HCT116 (cell line): Measurements from ENCODE around the gene RAD51AP2. TPM values are rescaled to one million over a fixed set of nuclear protein-coding genes. Genes with fewer than 3 reads are reported as not detected.

Source experiments
- ATAC-seq: fragments of 200-7000 bp; cut with Tn5 transposase; 2 replicates; pipeline ENCODE4 v1.9.1; 2020; ENCODE audit warnings: mild to moderate bottlenecking, moderate library complexity
- BruUV-seq: library from RNA; stranded (reverse); fragments of 400-500 nt; replicated peaks from 2 replicates; lab custom pipeline; 2021; lab: Mats Ljungman, UMichigan
- CTCF ChIA-PET: fragments of 300-600 bp; sonication (Branson Sonifier 250); formaldehyde crosslinking; loops from one replicate; lab custom pipeline; 2021; ENCODE audit warnings: antibody characterized with exemption; lab: Charles Lee
- POLR2A ChIA-PET: fragments of 300-600, 350-600 bp; sonication (Branson Sonifier 250); formaldehyde crosslinking; loops from one replicate; lab custom pipeline; 2021; ENCODE audit warnings: antibody characterized with exemption; lab: Charles Lee
- RAD21 ChIA-PET, 2 experiments: fragments of 300-600 bp; sonication (Branson Sonifier 250); formaldehyde crosslinking; loops; one replicate each; lab custom pipeline; 2023; ENCODE audit warnings: low total read pairs in 2 of 2; ENCODE audit not compliant: uncharacterized antibody in 2 of 2, unreplicated experiment in 2 of 2, low non-redundant PET in 1 of 2; lab: Charles Lee
- DNase-seq: peaks from one replicate; pipeline ENCODE4 v3.0.0-alpha.2; 2010; ENCODE audit warnings: low read depth, low spot score
- H2AFZ ChIP-seq: fragments of 200-600 bp; shearing (Covaris generic), sonication (generic); 2 replicates; pipeline ENCODE4 v1.6.1; 2017; ENCODE audit warnings: low read depth, mixed run types, mixed read lengths, antibody characterized with exemption, low read length; ENCODE audit not compliant: poor library complexity, severe bottlenecking
- H3K27ac ChIP-seq: 2 replicates; pipeline ENCODE4 v1.5.1; 2012; ENCODE audit warnings: low read depth, low read length
- H3K27me3 ChIP-seq: fragments of 200-600 bp; sonication (generic); 2 replicates; pipeline ENCODE4 v1.6.1; 2016; ENCODE audit warnings: mixed run types, low read length, mixed read lengths; ENCODE audit not compliant: insufficient read depth
- H3K36me3 ChIP-seq, 2 experiments: fragments of 200-500 bp in 1 of 2; fragments of 200-600 bp in 1 of 2; sonication (Bioruptor generic) in 1 of 2; sonication (generic) in 1 of 2; 2 replicates each; pipeline versions ENCODE4 v1.5.1 to v1.6.1; 2014 to 2016; ENCODE audit warnings: low read length in 2 of 2, inconsistent platforms in 1 of 2, mixed read lengths in 1 of 2, mixed run types in 1 of 2; ENCODE audit not compliant: insufficient read depth in 2 of 2, control insufficient read depth in 1 of 2
- H3K4me1 ChIP-seq, 2 experiments: fragments of 200-600 bp in 1 of 2; sonication (generic) in 1 of 2; 2 replicates each; pipeline versions ENCODE4 v1.5.1 to v1.6.1; 2012 to 2017; ENCODE audit warnings: low read length in 2 of 2, inconsistent platforms in 1 of 2, mild to moderate bottlenecking in 1 of 2, mixed read lengths in 1 of 2, mixed run types in 1 of 2, moderate library complexity in 1 of 2; ENCODE audit not compliant: insufficient read depth in 2 of 2, control insufficient read depth in 1 of 2
- H3K4me2 ChIP-seq: fragments of 200-600 bp; sonication (generic); 2 replicates; pipeline ENCODE4 v1.6.1; 2017; ENCODE audit warnings: mixed run types, low read length, mixed read lengths
- H3K4me3 ChIP-seq, 2 experiments: fragments of 200-600 bp in 1 of 2; sonication (generic) in 1 of 2; replicated peaks in 1 of 2; 2 replicates each; pipeline ENCODE4 v1.5.1; 2011 to 2016; ENCODE audit warnings: low read length in 2 of 2, control low read depth in 1 of 2, low read depth in 1 of 2, mild to moderate bottlenecking in 1 of 2, mixed read lengths in 1 of 2, mixed run types in 1 of 2
- H3K79me2 ChIP-seq: fragments of 200-600 bp; sonication (generic); 2 replicates; pipeline ENCODE4 v1.6.1; 2017; ENCODE audit warnings: mild to moderate bottlenecking, mixed run types, low read length, moderate library complexity, mixed read lengths; ENCODE audit not compliant: insufficient read depth
- H3K9ac ChIP-seq: fragments of 200-600 bp; sonication (generic); 2 replicates; pipeline ENCODE4 v1.6.1; 2016; ENCODE audit warnings: low read length, mixed read lengths
- H3K9me2 ChIP-seq: fragments of 200-600 bp; sonication (generic), shearing (Covaris generic); 2 replicates; pipeline ENCODE4 v1.6.1; 2017; ENCODE audit warnings: mixed run types, mild to moderate bottlenecking, moderate library complexity; ENCODE audit not compliant: insufficient read depth
- H3K9me3 ChIP-seq, 2 experiments: fragments of 200-500 bp in 1 of 2; fragments of 200-600 bp in 1 of 2; sonication (Bioruptor generic) in 1 of 2; sonication (generic) in 1 of 2; 2 replicates each; pipeline ENCODE4 v1.6.1; 2014 to 2017; ENCODE audit warnings: low read length in 2 of 2, mixed read lengths in 2 of 2, inconsistent platforms in 1 of 2, low read depth in 1 of 2, mild to moderate bottlenecking in 1 of 2, mixed run types in 1 of 2, moderate library complexity in 1 of 2; ENCODE audit not compliant: control insufficient read depth in 1 of 2, insufficient read depth in 1 of 2
- H4K20me1 ChIP-seq: fragments of 200-600 bp; sonication (generic), shearing (Covaris generic); 2 replicates; pipeline ENCODE4 v1.6.1; 2017; ENCODE audit warnings: mixed run types, mild to moderate bottlenecking, moderate library complexity; ENCODE audit not compliant: insufficient read depth
- EGR1 ChIP-seq: IDR thresholded peaks from 2 replicates; pipeline ENCODE4 v1.6.1; 2012; ENCODE audit warnings: low read depth
- ELF1 ChIP-seq: IDR thresholded peaks from 2 replicates; pipeline ENCODE4 v1.6.1; 2012; ENCODE audit warnings: low read depth, borderline replicate concordance
- EZH2 ChIP-seq: fragments of 200-600 bp; sonication (generic); IDR thresholded peaks from 2 replicates; pipeline ENCODE4 v1.6.1; 2017; ENCODE audit warnings: antibody characterized with exemption, mixed run types
- EZH2phosphoT487 ChIP-seq: fragments of 200-600 bp; IDR thresholded peaks from 2 replicates; pipeline ENCODE4 v1.6.1; 2018; ENCODE audit warnings: antibody characterized with exemption, borderline replicate concordance
- FOSL1 ChIP-seq: IDR thresholded peaks from 2 replicates; pipeline ENCODE4 v1.6.1; 2012; ENCODE audit warnings: low read depth
- JUND ChIP-seq: IDR thresholded peaks from 2 replicates; pipeline ENCODE4 v1.6.1; 2012
- MAX ChIP-seq: IDR thresholded peaks from 2 replicates; pipeline ENCODE4 v1.6.1; 2012
- POLR2AphosphoS5 ChIP-seq: IDR thresholded peaks from 2 replicates; pipeline ENCODE4 v1.6.1; 2011; ENCODE audit warnings: mild to moderate bottlenecking, low read depth, low read length, moderate library complexity
- RAD21 ChIP-seq: IDR thresholded peaks from 2 replicates; pipeline ENCODE4 v1.6.1; 2012; ENCODE audit warnings: low read depth, mild to moderate bottlenecking
- SIN3A ChIP-seq: IDR thresholded peaks from 2 replicates; pipeline ENCODE4 v1.6.1; 2012; ENCODE audit warnings: low read depth
- SP1 ChIP-seq: IDR thresholded peaks from 2 replicates; pipeline ENCODE4 v1.6.1; 2012; ENCODE audit warnings: low read depth
- TCF7L2 ChIP-seq: IDR thresholded peaks from 2 replicates; pipeline ENCODE4 v1.7.0; 2011; ENCODE audit warnings: borderline replicate concordance, inconsistent platforms; ENCODE audit not compliant: insufficient read depth, insufficient read length; ENCODE audit errors: extremely low read depth
- YY1 ChIP-seq: IDR thresholded peaks from 2 replicates; pipeline ENCODE4 v1.6.1; 2011; ENCODE audit warnings: low read length, low read depth, moderate library complexity, mild to moderate bottlenecking; ENCODE audit not compliant: insufficient replicate concordance; ENCODE audit errors: extremely low read depth
- ZBTB33 ChIP-seq: IDR thresholded peaks from 2 replicates; pipeline ENCODE4 v1.6.1; 2011; ENCODE audit warnings: mild to moderate bottlenecking, low read length, moderate library complexity; ENCODE audit not compliant: insufficient replicate concordance; ENCODE audit errors: extremely low read depth
- ZFX ChIP-seq: fragments of 450-650 bp; IDR thresholded peaks from 2 replicates; pipeline ENCODE4 v1.6.1; 2017
- ZNF274 ChIP-seq: fragments of 200-500 bp; sonication (Bioruptor generic); IDR thresholded peaks from 2 replicates; pipeline ENCODE4 v1.6.1; 2014; ENCODE audit warnings: mild to moderate bottlenecking, low read depth, low read length, inconsistent platforms
- intact Hi-C: fragments of 100-400 bp; cut with micrococcal nuclease; formaldehyde crosslinking; loops from 2 replicates; pipeline ENCODE4 v1.10.0; 2022
- total RNA-seq: library from RNA; stranded (reverse); gene quantifications from one replicate; pipeline ENCODE4 v1.2.1, GENCODE V29; 2021; ENCODE audit not compliant: unreplicated experiment
- TF ChIP-seq, protein P1 (sequence below): IDR thresholded peaks from 2 replicates; pipeline ENCODE4 v1.6.1; 2012

RAD51AP2 gene
- total RNA-seq, 1 experiment from 2014 or later = 0.10 TPM

DNA sequence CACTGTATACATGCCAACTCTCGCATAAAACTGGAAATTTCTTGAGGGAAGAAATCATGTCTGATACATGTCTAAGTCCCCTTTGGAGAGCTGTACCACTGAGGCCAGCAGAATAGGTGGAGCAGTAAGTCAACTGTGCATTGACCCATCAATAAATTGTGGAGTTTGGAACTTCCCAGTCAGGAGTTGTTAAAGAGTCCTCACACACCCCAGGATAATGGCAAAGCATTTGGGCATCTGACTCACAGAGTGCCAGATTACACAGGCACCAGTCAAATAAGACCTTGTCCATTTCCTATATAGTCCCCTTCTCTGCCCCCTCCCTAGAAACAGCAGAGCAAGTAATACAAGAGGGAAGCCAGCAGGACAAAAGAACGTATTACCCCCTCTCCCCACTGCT is 32.7 kb upstream of the RAD51AP2 start:
- no peak for ATAC-seq
- Histone ChIP-seq H3K27me3 (no peaks in the 10 kb centered on the region), H3K4me1 (no peaks in the 10 kb centered on the region), H3K36me3 (no peaks in the 10 kb centered on the region), H3K9me2 (no peaks in the 10 kb centered on the region), H2AFZ (no peak overlapping the region), H3K4me3 (no peak overlapping the region), H3K9ac (no peak overlapping the region), H3K27ac (no peak overlapping the region)
- no TSS peak for BruUV-seq
- RAD21 ChIA-PET = no interaction called here
- no peak for DNase-seq
- no peak for TF ChIP-seq ZNF274
- no peak for TF ChIP-seq SP1
- TF ChIP-seq SIN3A = no peak
- TF ChIP-seq POLR2AphosphoS5 = no peak
- no peak for TF ChIP-seq TCF7L2
- no peak for TF ChIP-seq YY1
- TF ChIP-seq ZBTB33 = no peak
- no peak for TF ChIP-seq JUND
- no peak for TF ChIP-seq EZH2
- TF ChIP-seq, protein P1, sequence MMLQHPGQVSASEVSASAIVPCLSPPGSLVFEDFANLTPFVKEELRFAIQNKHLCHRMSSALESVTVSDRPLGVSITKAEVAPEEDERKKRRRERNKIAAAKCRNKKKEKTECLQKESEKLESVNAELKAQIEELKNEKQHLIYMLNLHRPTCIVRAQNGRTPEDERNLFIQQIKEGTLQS = no peak
- TF ChIP-seq FOSL1 = no peak
- no peak for TF ChIP-seq MAX
- no peak for TF ChIP-seq EGR1
- TF ChIP-seq RAD21 = no peak
- no peak for TF ChIP-seq EZH2phosphoT487
- no peak for TF ChIP-seq ELF1
- TF ChIP-seq ZFX = no peak
- TF ChIP-seq, all 23 proteins: peak for 0
- ChIA-PET POLR2A (no interaction called here), CTCF (no interaction called here)
- Histone ChIP-seq H3K9me3 (no peaks in the 10 kb centered on the region), H3K4me2 (no peak overlapping the region), H4K20me1 (no peaks in the 10 kb centered on the region), H3K79me2 (no peaks in the 10 kb centered on the region)
- intact Hi-C loops = no loop called here
